HepG2 (cell line): ENCODE results near the gene TWNK. TPM values are rescaled to one million over a fixed set of nuclear protein-coding genes. Genes with fewer than 3 reads are reported as not detected.

Experiments used
- FOXC1 ChIP-seq: sonication (generic); formaldehyde crosslinking; IDR thresholded peaks from 2 replicates; pipeline ENCODE4 v1.8.0; 2022; ENCODE audit warnings: mild to moderate bottlenecking, missing genetic modification reagents, borderline replicate concordance
- HHEX ChIP-seq: IDR thresholded peaks from 2 replicates; pipeline ENCODE4 v1.6.1; 2016; ENCODE audit warnings: control low read depth
- HNRNPUL1 ChIP-seq: fragments of 200-400 bp; formaldehyde crosslinking; IDR thresholded peaks from 2 replicates; pipeline ENCODE4 v1.6.1; 2017; ENCODE audit warnings: low read depth, mild to moderate bottlenecking, low read length, moderate library complexity
- HOXA9 ChIP-seq: sonication (generic); formaldehyde crosslinking; IDR thresholded peaks from 2 replicates; pipeline ENCODE4 v1.8.1; 2022; ENCODE audit warnings: missing genetic modification reagents, mild to moderate bottlenecking, moderate library complexity, borderline replicate concordance
- KDM1A ChIP-seq: IDR thresholded peaks from 2 replicates; pipeline ENCODE4 v1.6.1; 2016; ENCODE audit warnings: missing compliant biosample characterization
- MED8 ChIP-seq: sonication (generic); formaldehyde crosslinking; IDR thresholded peaks from 2 replicates; pipeline ENCODE4 v1.8.1; 2023; ENCODE audit warnings: mild to moderate bottlenecking, missing genetic modification reagents; ENCODE audit not compliant: insufficient replicate concordance
- MEIS1 ChIP-seq: sonication (generic); formaldehyde crosslinking; IDR thresholded peaks from 2 replicates; pipeline ENCODE4 v1.9.0; 2021; ENCODE audit warnings: mild to moderate bottlenecking, missing genetic modification reagents, moderate library complexity, borderline replicate concordance
- MIXL1 ChIP-seq: IDR thresholded peaks from 2 replicates; pipeline ENCODE4 v1.6.1; 2016
- NFRKB ChIP-seq: fragments of 450-650 bp; IDR thresholded peaks from 2 replicates; pipeline ENCODE4 v1.6.1; 2017
- NFYC ChIP-seq: IDR thresholded peaks from 2 replicates; pipeline ENCODE4 v1.6.1; 2016; ENCODE audit warnings: missing genetic modification reagents, missing compliant biosample characterization
- NPAS2 ChIP-seq: sonication (generic); formaldehyde crosslinking; IDR thresholded peaks from 2 replicates; pipeline ENCODE4 v1.8.0; 2022; ENCODE audit warnings: mild to moderate bottlenecking, missing genetic modification reagents, borderline replicate concordance
- SP1 ChIP-seq, 2 experiments: fragments of 450-650 bp in 1 of 2; sonication (generic) in 1 of 2; formaldehyde crosslinking in 1 of 2; IDR thresholded peaks; 2 replicates each; pipeline versions ENCODE4 v1.4.0 to v1.6.1; 2016 to 2020; ENCODE audit warnings: missing genetic modification reagents in 1 of 2
- STAG1 ChIP-seq: sonication (generic); formaldehyde crosslinking; IDR thresholded peaks from 2 replicates; pipeline ENCODE4 v1.4.0; 2020; ENCODE audit warnings: missing genetic modification reagents
- TP53 ChIP-seq: sonication (generic); formaldehyde crosslinking; conservative IDR thresholded peaks from 2 replicates; pipeline ENCODE4 v1.4.0; 2020; ENCODE audit warnings: missing genetic modification reagents
- U2AF1 ChIP-seq: fragments of 200-400 bp; formaldehyde crosslinking; optimal IDR thresholded peaks from 2 replicates; pipeline ENCODE3; 2017; ENCODE audit warnings: mild to moderate bottlenecking, low read depth, low read length
- WIZ ChIP-seq: sonication (generic); formaldehyde crosslinking; IDR thresholded peaks from 2 replicates; pipeline ENCODE4 v1.5.1; 2020; ENCODE audit warnings: mild to moderate bottlenecking, missing genetic modification reagents
- ZBTB42 ChIP-seq: sonication (generic); formaldehyde crosslinking; IDR thresholded peaks from 2 replicates; pipeline ENCODE4 v1.5.0; 2020; ENCODE audit warnings: mild to moderate bottlenecking, missing genetic modification reagents
- ZNF776 ChIP-seq: sonication (generic); formaldehyde crosslinking; IDR thresholded peaks from 2 replicates; pipeline ENCODE4 v1.4.0; 2020; ENCODE audit warnings: mild to moderate bottlenecking, missing genetic modification reagents
- ZNF788 ChIP-seq: sonication (generic); formaldehyde crosslinking; IDR thresholded peaks from 2 replicates; pipeline ENCODE4 v1.5.0; 2020; ENCODE audit warnings: mild to moderate bottlenecking, missing genetic modification reagents, borderline replicate concordance
- ZNF850 ChIP-seq: sonication (generic); formaldehyde crosslinking; conservative IDR thresholded peaks from 2 replicates; pipeline ENCODE4 v1.9.0; 2021; ENCODE audit warnings: mild to moderate bottlenecking, missing genetic modification reagents
- polyA plus RNA-seq, 8 experiments: library from polyadenylated mRNA; depleted of rRNA in 3 of 8; stranded (reverse) in 7 of 8; unstranded in 1 of 8; fragments of >200 nt; fragmentation: Illumina TruSeq in 4 of 8; extraction: Trizol in 4 of 8; gene quantifications; 2 replicates each; pipeline versions ENCODE4 v1.2.1 to v1.2.3, GENCODE V29; 2011 to 2016; ENCODE audit warnings: low read depth in 4 of 8, missing spikeins in 1 of 8, mixed read lengths in 1 of 8; ENCODE audit not compliant: insufficient read depth in 1 of 8
- total RNA-seq, 5 experiments: library from RNA; depleted of rRNA; stranded (reverse); fragments of >200 nt; fragmentation: Illumina TruSeq; extraction: Trizol; gene quantifications; 2 replicates each; pipeline ENCODE4 v1.2.3, GENCODE V29; 2016; ENCODE audit warnings: low read depth in 1 of 5
- TF ChIP-seq, protein P1 (sequence below): sonication (generic); formaldehyde crosslinking; IDR thresholded peaks from 2 replicates; pipeline ENCODE4 v1.4.0; 2020; ENCODE audit warnings: mild to moderate bottlenecking, missing genetic modification reagents
- TF ChIP-seq, protein P2 (sequence below): sonication (generic); formaldehyde crosslinking; IDR thresholded peaks from 2 replicates; pipeline ENCODE4 v1.4.0; 2020; ENCODE audit warnings: missing genetic modification reagents; ENCODE audit errors: not compliant biosample characterization
- TF ChIP-seq, protein P3 (sequence below): sonication (generic); formaldehyde crosslinking; IDR thresholded peaks from 2 replicates; pipeline ENCODE4 v1.5.0; 2020; ENCODE audit warnings: missing genetic modification reagents
- TF ChIP-seq, protein P4 (sequence below): sonication (generic); formaldehyde crosslinking; IDR thresholded peaks from 2 replicates; pipeline ENCODE4 v1.8.1; 2023; ENCODE audit warnings: mild to moderate bottlenecking, moderate library complexity, missing genetic modification reagents
- TF ChIP-seq, protein P5 (sequence below): sonication (generic); formaldehyde crosslinking; IDR thresholded peaks from 2 replicates; pipeline ENCODE4 v1.5.1; 2020; ENCODE audit warnings: missing genetic modification reagents, mild to moderate bottlenecking, borderline replicate concordance

Gene TWNK
- total and polyA plus RNA-seq, 2 of the 13 experiments (the other 11 are each of a cell fraction or from before 2014, with no cell fraction given) = 10.7 to 16.5 TPM

DNA sequence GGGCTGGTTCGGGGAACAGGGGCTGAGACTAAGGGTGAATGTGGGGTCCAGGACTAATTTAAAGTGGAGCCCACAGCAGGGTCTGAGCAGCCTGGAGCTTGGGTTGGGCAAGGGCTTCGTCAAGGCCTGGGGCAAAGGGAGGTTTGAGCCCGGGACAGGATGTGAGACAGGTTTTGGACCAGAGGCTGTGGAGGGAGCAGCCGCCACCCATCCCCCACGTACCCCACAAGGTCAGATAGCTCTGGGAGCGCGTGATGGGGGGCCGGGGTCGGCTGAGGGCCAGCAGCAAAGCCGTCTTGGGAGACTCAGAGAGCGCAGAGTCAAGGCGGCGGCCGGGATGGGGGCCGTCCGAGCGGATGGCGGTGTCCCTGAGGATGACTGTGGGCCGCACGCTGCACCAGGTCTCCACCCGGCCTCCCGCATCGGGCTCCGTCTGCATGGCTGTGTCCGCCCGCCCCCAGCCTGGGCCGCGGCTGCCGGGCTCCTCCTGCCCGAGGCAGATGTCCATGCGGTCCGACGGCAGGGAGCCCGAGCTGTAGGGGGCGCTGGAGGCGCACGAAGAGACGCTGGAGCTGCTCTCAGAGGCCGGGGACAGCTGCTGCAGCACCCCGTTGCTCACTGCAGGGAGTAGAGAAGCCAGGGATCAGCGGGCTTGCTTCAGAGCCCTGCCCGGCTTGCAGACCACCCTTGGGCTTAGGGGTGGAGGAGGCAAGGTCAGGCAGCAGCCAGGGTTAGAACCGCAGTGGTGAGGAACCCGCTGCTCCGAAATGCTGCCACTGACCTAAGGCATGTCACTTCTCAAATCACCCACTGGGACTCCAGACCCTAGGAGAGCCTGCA is 31.5 kb downstream of the TWNK start (continued):
- no peak for TF ChIP-seq HNRNPUL1
- peak; percentile 84 for TF ChIP-seq STAG1 (CRISPR knock-in tag)
- TF ChIP-seq KDM1A = no peak
- TF ChIP-seq, protein P1, sequence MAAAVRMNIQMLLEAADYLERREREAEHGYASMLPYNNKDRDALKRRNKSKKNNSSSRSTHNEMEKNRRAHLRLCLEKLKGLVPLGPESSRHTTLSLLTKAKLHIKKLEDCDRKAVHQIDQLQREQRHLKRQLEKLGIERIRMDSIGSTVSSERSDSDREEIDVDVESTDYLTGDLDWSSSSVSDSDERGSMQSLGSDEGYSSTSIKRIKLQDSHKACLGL = peak; percentile 80
- TF ChIP-seq MED8 (CRISPR knock-in tag) = no peak
- no peak for TF ChIP-seq ZNF850 (CRISPR knock-in tag)
- TF ChIP-seq FOXC1 (CRISPR knock-in tag) = no peak; the same call in 1 of the 2 replicates
- TF ChIP-seq, protein P2, sequence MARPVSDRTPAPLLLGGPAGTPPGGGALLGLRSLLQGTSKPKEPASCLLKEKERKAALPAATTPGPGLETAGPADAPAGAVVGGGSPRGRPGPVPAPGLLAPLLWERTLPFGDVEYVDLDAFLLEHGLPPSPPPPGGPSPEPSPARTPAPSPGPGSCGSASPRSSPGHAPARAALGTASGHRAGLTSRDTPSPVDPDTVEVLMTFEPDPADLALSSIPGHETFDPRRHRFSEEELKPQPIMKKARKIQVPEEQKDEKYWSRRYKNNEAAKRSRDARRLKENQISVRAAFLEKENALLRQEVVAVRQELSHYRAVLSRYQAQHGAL (CRISPR knock-in tag) = no peak
- TF ChIP-seq MIXL1 (CRISPR knock-in tag) = peak; percentile 62; the same call in 1 of the 2 replicates
- no peak for TF ChIP-seq TP53 (CRISPR knock-in tag)
- TF ChIP-seq ZNF776 = peak; percentile 76; the same call in 1 of the 2 replicates
- TF ChIP-seq NPAS2 (CRISPR knock-in tag) = no peak
- TF ChIP-seq, protein P3, sequence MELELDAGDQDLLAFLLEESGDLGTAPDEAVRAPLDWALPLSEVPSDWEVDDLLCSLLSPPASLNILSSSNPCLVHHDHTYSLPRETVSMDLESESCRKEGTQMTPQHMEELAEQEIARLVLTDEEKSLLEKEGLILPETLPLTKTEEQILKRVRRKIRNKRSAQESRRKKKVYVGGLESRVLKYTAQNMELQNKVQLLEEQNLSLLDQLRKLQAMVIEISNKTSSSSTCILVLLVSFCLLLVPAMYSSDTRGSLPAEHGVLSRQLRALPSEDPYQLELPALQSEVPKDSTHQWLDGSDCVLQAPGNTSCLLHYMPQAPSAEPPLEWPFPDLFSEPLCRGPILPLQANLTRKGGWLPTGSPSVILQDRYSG (CRISPR knock-in tag) = no peak
- TF ChIP-seq, protein P4, sequence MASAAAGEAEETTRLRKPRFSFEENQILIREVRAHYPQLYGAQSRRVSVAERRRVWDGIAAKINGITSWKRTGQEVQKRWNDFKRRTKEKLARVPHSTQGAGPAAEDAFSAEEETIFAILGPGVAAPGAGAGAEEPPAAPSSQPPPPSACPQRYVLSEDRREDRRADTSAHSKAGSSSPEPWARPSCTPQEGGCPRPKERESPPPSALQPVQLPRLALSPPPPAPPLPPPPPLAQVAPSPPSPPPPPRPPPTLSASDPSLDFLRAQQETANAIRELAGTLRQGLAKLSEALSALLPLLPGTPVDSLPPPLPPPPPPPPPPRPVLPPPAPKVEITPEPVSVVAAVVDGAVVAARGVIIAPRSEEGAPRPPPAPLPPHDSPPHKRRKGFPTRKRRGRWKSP (CRISPR knock-in tag) = peak; percentile 26; the same call in 1 of the 2 replicates
- no peak for TF ChIP-seq SP1 (IDR thresholded peaks at IDR 0.05)
- TF ChIP-seq SP1 (CRISPR knock-in tag; IDR thresholded peaks at IDR 0.05) = peak; percentile 16; the same call in 1 of the 2 replicates
- TF ChIP-seq, protein P5, sequence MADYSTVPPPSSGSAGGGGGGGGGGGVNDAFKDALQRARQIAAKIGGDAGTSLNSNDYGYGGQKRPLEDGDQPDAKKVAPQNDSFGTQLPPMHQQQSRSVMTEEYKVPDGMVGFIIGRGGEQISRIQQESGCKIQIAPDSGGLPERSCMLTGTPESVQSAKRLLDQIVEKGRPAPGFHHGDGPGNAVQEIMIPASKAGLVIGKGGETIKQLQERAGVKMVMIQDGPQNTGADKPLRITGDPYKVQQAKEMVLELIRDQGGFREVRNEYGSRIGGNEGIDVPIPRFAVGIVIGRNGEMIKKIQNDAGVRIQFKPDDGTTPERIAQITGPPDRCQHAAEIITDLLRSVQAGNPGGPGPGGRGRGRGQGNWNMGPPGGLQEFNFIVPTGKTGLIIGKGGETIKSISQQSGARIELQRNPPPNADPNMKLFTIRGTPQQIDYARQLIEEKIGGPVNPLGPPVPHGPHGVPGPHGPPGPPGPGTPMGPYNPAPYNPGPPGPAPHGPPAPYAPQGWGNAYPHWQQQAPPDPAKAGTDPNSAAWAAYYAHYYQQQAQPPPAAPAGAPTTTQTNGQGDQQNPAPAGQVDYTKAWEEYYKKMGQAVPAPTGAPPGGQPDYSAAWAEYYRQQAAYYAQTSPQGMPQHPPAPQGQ (CRISPR knock-in tag) = no peak
- TF ChIP-seq MEIS1 = no peak
- no peak for TF ChIP-seq NFRKB
- no peak for TF ChIP-seq ZBTB42 (CRISPR knock-in tag)
- no peak for TF ChIP-seq HOXA9
- no peak for TF ChIP-seq U2AF1
- no peak for TF ChIP-seq NFYC (CRISPR knock-in tag)
- TF ChIP-seq WIZ = 0 out of 2 replicates have a peak, but pooled peaks have one; percentile 45
- peak; percentile 70; the same call in 1 of the 2 replicates for TF ChIP-seq ZNF788 (CRISPR knock-in tag)
- no peak for TF ChIP-seq HHEX (CRISPR knock-in tag)
